Left lung (tissue), 10 donors: Measurements from ENCODE around the gene RXRA. TPM values are rescaled to one million over a fixed set of nuclear protein-coding genes. Genes with fewer than 3 reads are reported as not detected.

ENCODE experiments used
- ATAC-seq: fragments of 200-7000 bp; cut with Tn5 transposase; one replicate; pipeline ENCODE4 v1.9.1; 2020; ENCODE audit warnings: moderate library complexity
- DNase-seq, 4 donors: peaks; one replicate each; pipeline ENCODE4 v3.0.0-alpha.2; 2013 to 2020
- H3K27ac ChIP-seq, 2 donors: fragments of 200-600 bp; sonication (generic) in 1 of 2; one replicate each; pipeline versions ENCODE4 v1.5.0 to v1.8.0; 2020 to 2021
- H3K27me3 ChIP-seq, 2 donors: fragments of 200-600 bp; sonication (generic) in 1 of 2; one replicate each; pipeline versions ENCODE4 v1.5.0 to v1.8.0; 2020 to 2021
- H3K36me3 ChIP-seq, 2 donors: fragments of 200-600 bp; sonication (generic) in 1 of 2; one replicate each; pipeline versions ENCODE4 v1.5.0 to v1.8.0; 2020 to 2021
- H3K4me1 ChIP-seq, 2 donors: fragments of 200-600 bp; one replicate each; pipeline ENCODE4 v1.8.0; 2021
- H3K4me3 ChIP-seq, 2 donors: fragments of 200-600 bp; sonication (generic) in 1 of 2; one replicate each; pipeline versions ENCODE4 v1.5.0 to v1.8.0; 2020 to 2021; ENCODE audit warnings: mild to moderate bottlenecking in 1 of 2
- H3K9me3 ChIP-seq, 2 donors: fragments of 200-600 bp; sonication (generic) in 1 of 2; one replicate each; pipeline versions ENCODE4 v1.5.0 to v1.8.0; 2020 to 2021
- CTCF ChIP-seq, 2 donors: fragments of 200-600 bp; sonication (generic) in 1 of 2; IDR thresholded peaks; one replicate each; pipeline versions ENCODE4 v1.5.0 to v1.8.0; 2021; ENCODE audit warnings: antibody characterized with exemption in 2 of 2
- intact Hi-C, 2 donors: fragments of 100-400 bp; cut with DNase I; formaldehyde crosslinking; loops; one replicate each; pipeline versions ENCODE4 v1.11.2 to v1.14.2; 2022
- polyA plus RNA-seq, 6 donors: library from polyadenylated mRNA; unstranded; fragments of 120-200 nt; gene quantifications; one replicate each; pipeline ENCODE4 v1.2.1, GENCODE V29; 2013; ENCODE audit not compliant: insufficient read length in 6 of 6
- total RNA-seq, 2 donors: library from RNA; stranded (reverse); fragmentation: NEBNext Ultra II Directional; extraction: Animal tissue kit (Norgen Biotek cat#: 25700); gene quantifications; one replicate each; pipeline ENCODE4 v1.2.1, GENCODE V29; 2021
- donor health status: DM: no; HTN: yes; CAD: no.
- donor health status: DM: no; HTN: no; CAD: no.

RXRA gene
- total and polyA plus RNA-seq, 8 donors, result 42.2 to 79.5 (median 55.7) TPM

DNA sequence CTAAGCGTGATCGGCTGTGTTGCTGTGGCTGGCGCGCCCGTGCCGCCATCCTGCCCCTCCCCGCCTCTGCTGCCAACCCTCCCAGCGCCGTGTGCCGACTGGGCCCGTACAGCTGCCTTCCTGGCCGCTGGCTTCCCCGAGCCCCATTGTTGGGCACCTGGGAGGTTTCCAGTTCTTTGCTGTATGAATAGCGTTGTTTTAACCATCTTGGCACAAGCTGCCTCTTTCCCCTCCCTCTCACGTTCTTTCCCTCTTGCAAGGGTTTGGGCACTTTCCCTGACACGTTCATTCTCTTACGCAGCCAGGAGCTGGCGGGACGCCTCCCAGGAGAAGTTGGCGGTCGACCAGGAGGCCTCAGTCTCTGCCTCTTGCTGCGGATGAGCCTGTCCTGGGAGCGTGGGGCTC, 43.1 kb upstream of the RXRA start:
- Histone ChIP-seq H3K9me3 (peaks cover 0 to 4% of the 10 kb centered on the region in 2 donors), H3K4me3 (no peak overlapping the region), H3K36me3 (no peaks in the 10 kb centered on the region), H3K27me3 (peaks cover 0 to 28% of the 10 kb centered on the region in 2 donors), H3K27ac (no peak overlapping the region), H3K4me1 (peaks cover 8 to 10% of the 10 kb centered on the region in 2 donors)
- ATAC-seq (peak; percentile 75), DNase-seq (peak in 3 of 4 donors; percentile 69 to 92 (median 76))
- no peak for TF ChIP-seq CTCF (IDR thresholded peaks at IDR 0.05)
- intact Hi-C loops, result no loop called here

- H3K27me3 ChIP-seq, result peaks cover 0 to 26% of the 10 kb centered on the region in 2 donors
- ATAC-seq, result no peak
- H3K4me3 ChIP-seq, result no peak overlapping the region
- no peak overlapping the region for H3K27ac ChIP-seq
- peaks cover 8 to 10% of the 10 kb centered on the region in 2 donors for H3K4me1 ChIP-seq
- H3K36me3 ChIP-seq, result no peaks in the 10 kb centered on the region
- DNase-seq, result no peak
- TF ChIP-seq CTCF (IDR thresholded peaks at IDR 0.05), result no peak
- no peaks in the 10 kb centered on the region for H3K9me3 ChIP-seq
- intact Hi-C loops, result no loop called here
These were observed 42.5 kb upstream of the RXRA start for GRCh38 chr9:134283692-134284265.

GRCh38 chr9:134284273-134284672, 42.0 kb upstream of the RXRA start:
- peaks cover 8 to 10% of the 10 kb centered on the region in 2 donors for H3K4me1 ChIP-seq
- intact Hi-C loops, result no loop called here
- no peaks in the 10 kb centered on the region for H3K36me3 ChIP-seq
- no peak for TF ChIP-seq CTCF (IDR thresholded peaks at IDR 0.05)
- peaks cover 0 to 26% of the 10 kb centered on the region in 2 donors for H3K27me3 ChIP-seq
- DNase-seq (no peak), ATAC-seq (no peak)
- no peak overlapping the region for H3K27ac ChIP-seq
- no peaks in the 10 kb centered on the region for H3K9me3 ChIP-seq
- no peak overlapping the region for H3K4me3 ChIP-seq

GRCh38 chr9:134284741-134285140, 41.5 kb upstream of the RXRA start:
- Histone ChIP-seq H3K27me3 (peaks cover 0 to 26% of the 10 kb centered on the region in 2 donors), H3K4me1 (peaks cover 8 to 10% of the 10 kb centered on the region in 2 donors), H3K36me3 (no peaks in the 10 kb centered on the region), H3K27ac (no peak overlapping the region), H3K9me3 (no peaks in the 10 kb centered on the region), H3K4me3 (no peak overlapping the region)
- DNase-seq (no peak), ATAC-seq (no peak)
- TF ChIP-seq CTCF (IDR thresholded peaks at IDR 0.05), result no peak
- intact Hi-C loops, result no loop called here

- no peaks in the 10 kb centered on the region for H3K9me3 ChIP-seq
- H3K4me3 ChIP-seq, result no peak overlapping the region
- peaks cover 0 to 26% of the 10 kb centered on the region in 2 donors for H3K27me3 ChIP-seq
- no peaks in the 10 kb centered on the region for H3K36me3 ChIP-seq
- DNase-seq (peak in 1 of 4 donors; percentile 58), ATAC-seq (no peak)
- TF ChIP-seq CTCF (IDR thresholded peaks at IDR 0.05), result no peak
- intact Hi-C loops, result no loop called here
- peaks cover 8 to 10% of the 10 kb centered on the region in 2 donors for H3K4me1 ChIP-seq
- H3K27ac ChIP-seq, result no peak overlapping the region
These were observed 40.9 kb upstream of the RXRA start for GRCh38 chr9:134285215-134285845.
